ENCODE measurements around the gene HLF. TPM values are rescaled to one million over a fixed set of nuclear protein-coding genes. Genes with fewer than 3 reads are reported as not detected.

The HLF gene
- total RNA-seq, 4 donors from 2014 or later: 7.7 to 14.8 (median 10.4) TPM

GRCh38 chr17:55346658-55347057 lies 81.9 kb downstream of the HLF start:
- H3K36me3 ChIP-seq: no peaks in the 10 kb centered on the region
- H3K27me3 ChIP-seq: no peaks in the 10 kb centered on the region
- DNase-seq: no peak
- H3K9me3 ChIP-seq: no peaks in the 10 kb centered on the region
- TF ChIP-seq POLR2A (IDR thresholded peaks at IDR 0.05): no peak
- no peak for TF ChIP-seq CTCF (IDR thresholded peaks at IDR 0.05 in 4 of 5, conservative IDR thresholded peaks at IDR 0.05 in 1 of 5)
- no peaks in the 10 kb centered on the region for H3K4me1 ChIP-seq
- H3K4me3 ChIP-seq: no peak overlapping the region
- in situ Hi-C loops (cut with MboI; ENCODE audit: low sequenced_read_pairs in 4 of 4): no loop called here
- intact Hi-C loops (cut with DNase I; ENCODE audit: low total_unique reads): loop anchor here (5.0 kb wide), 1 partner anchor 44 kb away; no protein-coding TSS in a partner anchor
- no peak overlapping the region for H3K27ac ChIP-seq
- no peak for ATAC-seq

- DNase-seq (no peak), ATAC-seq (no peak)
- intact Hi-C loops (cut with DNase I; ENCODE audit: low total_unique reads): loop anchor here (5.0 kb wide), 1 partner anchor 45 kb away; no protein-coding TSS in a partner anchor
- H3K9me3 ChIP-seq: no peaks in the 10 kb centered on the region
- in situ Hi-C loops (cut with MboI; ENCODE audit: low sequenced_read_pairs in 4 of 4): no loop called here
- H3K27me3 ChIP-seq: no peaks in the 10 kb centered on the region
- H3K4me3 ChIP-seq: no peak overlapping the region
- TF ChIP-seq CTCF (IDR thresholded peaks at IDR 0.05 in 4 of 5, conservative IDR thresholded peaks at IDR 0.05 in 1 of 5) (no peak), POLR2A (IDR thresholded peaks at IDR 0.05) (no peak)
- no peaks in the 10 kb centered on the region for H3K36me3 ChIP-seq
- H3K27ac ChIP-seq: no peak overlapping the region
- no peaks in the 10 kb centered on the region for H3K4me1 ChIP-seq
Measured at GRCh38 chr17:55347341-55347740, 82.6 kb downstream of the HLF start.

GRCh38 chr17:55348749-55349354 lies 84.1 kb downstream of the HLF start:
- ATAC-seq: peak; percentile 47 to 75
- intact Hi-C loops (cut with DNase I; ENCODE audit: low total_unique reads): loop anchor here (1.0 to 5.0 kb wide), 3 partner anchors 28 to 356 kb away; no protein-coding TSS in a partner anchor
- Histone ChIP-seq H3K27ac (no peak overlapping the region), H3K4me3 (no peak overlapping the region), H3K36me3 (no peaks in the 10 kb centered on the region), H3K4me1 (no peaks in the 10 kb centered on the region), H3K9me3 (no peaks in the 10 kb centered on the region), H3K27me3 (no peaks in the 10 kb centered on the region)
- in situ Hi-C loops (cut with MboI; ENCODE audit: low sequenced_read_pairs in 4 of 4): no loop called here
- TF ChIP-seq POLR2A (IDR thresholded peaks at IDR 0.05) (no peak), CTCF (IDR thresholded peaks at IDR 0.05 in 4 of 5, conservative IDR thresholded peaks at IDR 0.05 in 1 of 5) (peak; percentile 50 to 87 (median 68))
- DNase-seq: peak; percentile 7 to 25

- Histone ChIP-seq H3K36me3 (no peaks in the 10 kb centered on the region), H3K4me3 (no peak overlapping the region), H3K27ac (no peak overlapping the region), H3K4me1 (no peaks in the 10 kb centered on the region), H3K9me3 (no peaks in the 10 kb centered on the region), H3K27me3 (no peaks in the 10 kb centered on the region)
- intact Hi-C loops (cut with DNase I; ENCODE audit: low total_unique reads) (no loop called here), in situ Hi-C loops (cut with MboI; ENCODE audit: low sequenced_read_pairs in 4 of 4) (loop anchor here (5.0 to 25.0 kb wide), 2 partner anchors 359 to 364 kb away; no protein-coding TSS in a partner anchor)
- DNase-seq: no peak
- TF ChIP-seq POLR2A (IDR thresholded peaks at IDR 0.05) (no peak), CTCF (IDR thresholded peaks at IDR 0.05 in 4 of 5, conservative IDR thresholded peaks at IDR 0.05 in 1 of 5) (no peak)
- ATAC-seq: no peak
Measured at GRCh38 chr17:55350825-55351205, 86.1 kb downstream of the HLF start.

Data from gastrocnemius medialis (tissue), 4 donors.